Activated CD8-positive, alpha-beta memory T cell treated with anti-CD3 and anti-CD28 coated beads, Interleukin-2, amount 50 U/mL, for 24 hours (primary cell): ENCODE results near the gene CD163L1.
"Not testable (repeated sequence)": the region's sequence is repeated elsewhere in the genome, so short reads cannot be mapped to it uniquely, and the experiment has no call there.

Source experiments
- DNase-seq: peaks from one replicate; pipeline ENCODE4 v3.0.0-alpha.2; 2020; ENCODE audit errors: extremely low read depth

Gene CD163L1

DNA sequence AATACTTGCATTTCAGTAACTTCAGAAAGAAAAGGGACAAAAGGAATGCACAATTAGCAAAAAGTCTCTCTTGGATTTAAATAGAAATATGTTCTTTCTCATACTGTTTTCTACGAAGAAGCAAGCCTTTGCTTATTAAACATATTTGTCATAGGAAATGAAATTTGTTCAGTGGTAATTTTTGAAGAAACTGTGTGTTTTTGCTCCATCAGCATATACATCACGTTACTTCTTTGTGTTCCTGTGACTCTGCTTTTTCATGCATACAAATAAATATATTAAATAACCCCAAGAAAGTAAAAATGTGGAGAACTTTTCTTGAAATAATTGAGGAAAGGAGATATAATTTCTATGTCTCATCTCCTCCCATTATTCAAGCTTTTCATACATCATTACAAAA is 39.7 kb downstream of the CD163L1 start:
- no peak for DNase-seq

DNA sequence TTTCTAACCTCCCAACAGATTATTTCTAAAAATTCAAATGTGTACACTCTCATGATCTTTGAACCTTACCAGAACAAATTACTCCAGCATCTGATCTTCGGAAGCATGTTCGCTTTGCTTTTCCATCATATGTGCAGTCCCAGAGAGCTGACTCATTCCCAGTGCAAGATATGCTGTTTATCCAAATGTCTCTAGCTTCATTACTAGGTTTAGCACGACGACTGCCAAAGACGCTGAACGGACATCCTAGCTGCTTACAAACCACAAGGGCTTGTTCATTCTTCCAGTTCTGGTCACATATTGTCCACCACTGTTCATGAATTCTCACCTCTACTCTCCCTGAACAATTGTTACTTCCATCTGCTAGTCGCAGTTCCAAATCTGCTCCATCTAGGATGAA is 40.5 kb downstream of the CD163L1 start:
- no peak for DNase-seq

DNA sequence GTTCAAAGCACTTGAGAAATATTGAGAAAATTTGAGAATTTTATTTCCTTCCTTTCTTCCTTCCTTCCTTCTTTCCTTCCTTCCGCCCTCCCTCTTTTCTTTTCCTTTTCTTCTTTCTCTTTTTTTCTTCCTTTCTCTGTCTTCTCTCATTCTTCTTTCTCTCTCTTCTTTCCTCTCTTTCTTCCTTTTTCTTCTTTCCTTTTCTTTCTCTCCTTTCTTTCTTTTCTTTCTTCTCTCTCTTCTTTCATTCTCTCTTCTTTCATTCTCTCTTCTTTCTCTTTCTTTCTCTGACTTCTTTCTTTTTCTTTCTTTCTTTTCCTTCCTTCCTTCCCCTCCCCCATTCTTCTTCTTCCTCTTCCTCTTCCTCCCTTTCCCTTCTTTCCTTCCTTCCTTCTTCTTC is 44.9 kb downstream of the CD163L1 start:
- no peak for DNase-seq

DNA sequence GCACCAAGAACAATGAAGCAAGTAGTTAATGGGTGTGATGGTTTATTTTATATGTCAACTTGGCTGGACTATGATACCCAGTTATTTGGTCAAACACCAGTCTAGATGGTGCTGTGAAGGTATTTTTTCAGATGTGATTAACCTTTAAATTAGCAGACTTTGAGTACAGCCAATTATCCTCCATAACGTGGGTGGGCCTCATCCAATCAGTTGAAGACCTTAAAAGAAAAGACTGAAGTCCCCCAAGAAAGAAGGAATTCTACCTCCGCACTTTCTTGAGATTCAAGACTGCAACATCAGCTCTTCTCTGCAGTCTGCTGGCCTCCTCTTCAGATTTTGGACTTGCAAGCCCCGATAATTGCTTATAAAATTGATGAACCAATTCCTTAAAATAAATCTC is 47.5 kb downstream of the CD163L1 start:
- DNase-seq = no peak

DNA sequence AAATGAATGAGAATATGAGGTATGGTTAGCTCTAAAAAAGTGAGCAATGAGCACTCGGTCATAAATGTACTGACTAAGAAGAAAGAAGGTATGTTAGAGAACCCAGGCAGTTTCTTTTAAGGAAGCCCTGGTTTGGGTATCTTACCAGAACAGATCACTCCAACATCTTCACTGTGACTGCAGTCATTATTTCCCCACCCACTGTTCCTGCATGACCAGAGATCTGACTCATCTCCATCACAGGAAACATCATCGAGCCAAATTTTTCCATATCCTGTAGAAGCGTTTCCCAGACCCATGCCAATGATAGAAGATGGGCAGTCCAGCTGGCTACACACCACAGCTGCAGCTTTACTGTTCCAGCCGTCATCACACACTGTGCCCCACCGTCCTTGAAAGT is 48.0 kb downstream of the CD163L1 start:
- DNase-seq = no peak

DNA sequence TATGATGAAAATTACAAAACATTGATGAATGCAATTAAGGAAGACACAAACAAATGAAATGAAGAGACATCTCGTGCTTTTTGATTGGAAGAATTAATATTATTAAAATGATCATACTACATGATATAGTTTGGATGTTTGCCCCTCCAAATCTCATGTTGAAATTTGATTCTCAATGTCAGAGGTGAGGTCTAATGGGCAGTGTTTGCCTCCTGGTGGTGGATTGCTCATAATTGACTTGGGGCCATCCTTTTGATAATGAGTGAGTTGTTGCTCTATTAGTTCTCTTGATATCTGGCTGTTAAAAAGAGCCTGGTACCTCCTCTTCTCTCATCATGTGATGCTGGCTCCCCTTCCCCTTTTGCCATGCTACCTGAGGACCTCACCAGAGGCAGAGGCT is 56.7 kb downstream of the CD163L1 start:
- DNase-seq = no peak

DNA sequence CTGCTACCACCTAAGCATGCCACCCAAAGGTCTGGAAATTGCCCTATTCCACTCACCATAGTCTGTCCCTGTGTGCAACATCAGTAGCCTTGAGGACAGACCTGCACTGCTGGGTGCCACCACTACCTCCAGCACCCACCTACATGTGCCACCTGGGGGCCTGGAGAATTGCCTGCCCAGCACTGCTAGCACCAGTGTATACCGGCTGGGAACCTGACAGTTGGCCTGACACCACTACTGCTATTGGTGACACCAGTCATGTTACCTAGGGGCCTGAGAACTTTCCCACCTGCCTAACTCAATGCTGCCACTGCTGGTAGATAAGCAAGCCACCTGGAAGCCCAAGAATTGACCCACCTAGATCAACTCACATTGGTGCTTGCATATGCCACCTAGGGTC is 60.8 kb downstream of the CD163L1 start:
- no peak for DNase-seq

DNA sequence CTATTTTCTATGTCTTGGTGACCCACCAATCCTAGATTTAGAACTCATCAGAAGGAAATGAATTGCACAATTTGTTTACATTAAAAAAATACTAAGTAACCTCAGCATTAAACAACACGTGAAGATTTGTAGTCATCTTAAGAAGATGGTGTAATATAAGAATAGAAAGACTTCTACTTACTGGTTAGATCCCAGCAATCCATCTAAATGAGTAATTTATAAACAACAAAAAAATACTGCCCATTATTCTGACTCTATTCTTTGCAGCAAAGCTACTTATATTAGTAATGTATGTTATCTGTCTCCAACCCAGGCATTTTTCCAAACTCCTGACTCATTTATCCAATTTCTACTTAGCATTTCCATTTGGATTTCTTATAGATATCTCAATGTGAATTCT is 67.8 kb downstream of the CD163L1 start:
- DNase-seq = no peak

DNA sequence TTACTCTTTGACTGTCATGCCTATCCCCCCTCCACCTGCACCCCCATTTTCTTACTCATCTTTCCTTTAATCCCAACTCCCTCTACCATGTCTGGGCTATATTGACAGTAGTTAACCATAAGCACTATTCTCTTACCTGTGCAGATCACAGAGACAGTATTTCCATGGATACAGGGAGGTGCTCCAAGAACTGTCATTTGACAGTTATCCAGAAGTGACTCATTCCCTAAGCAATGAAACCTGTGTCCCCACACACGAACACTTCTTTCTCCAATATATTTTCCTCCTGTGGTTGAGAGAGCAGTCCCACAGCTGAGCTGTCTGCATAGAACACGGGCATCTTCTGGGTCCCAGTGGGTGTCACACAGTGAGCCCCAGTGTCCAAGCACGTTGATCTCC is 68.8 kb downstream of the CD163L1 start:
- DNase-seq = no peak

DNA sequence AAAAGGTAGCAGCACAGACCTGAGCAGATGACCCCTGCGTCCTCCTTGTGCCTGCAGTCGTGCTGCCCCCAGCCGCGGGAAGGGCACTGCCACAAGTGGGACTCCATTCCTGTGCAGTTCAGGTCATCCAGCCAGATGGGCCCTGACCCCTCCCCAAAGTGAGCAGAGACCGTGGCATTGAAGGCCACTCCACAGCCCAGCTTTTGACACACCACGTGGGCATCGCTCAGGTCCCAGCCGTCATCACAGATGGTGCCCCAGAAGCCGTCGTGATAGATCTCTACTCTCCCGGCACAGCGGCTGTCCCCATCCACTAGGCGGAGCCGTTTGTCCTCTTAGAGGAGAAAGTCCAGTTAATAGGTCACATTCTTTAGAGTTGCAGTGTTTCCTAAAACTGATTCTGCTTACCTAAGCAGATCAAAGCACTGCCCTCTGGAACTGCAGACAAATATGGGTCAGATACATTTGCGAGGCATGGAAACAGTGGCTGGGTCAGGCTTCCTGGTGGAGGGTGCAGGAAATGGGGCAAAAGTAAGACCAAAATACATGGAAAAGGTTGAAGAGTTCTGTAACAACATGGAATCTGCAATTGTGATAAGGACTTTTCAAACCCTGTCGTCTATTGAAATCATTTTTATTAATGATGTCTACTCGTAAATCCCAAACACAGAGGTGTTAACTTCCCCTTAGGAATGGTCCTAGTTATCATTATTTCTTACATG is 69.4 kb downstream of the CD163L1 start:
- no peak for DNase-seq

DNA sequence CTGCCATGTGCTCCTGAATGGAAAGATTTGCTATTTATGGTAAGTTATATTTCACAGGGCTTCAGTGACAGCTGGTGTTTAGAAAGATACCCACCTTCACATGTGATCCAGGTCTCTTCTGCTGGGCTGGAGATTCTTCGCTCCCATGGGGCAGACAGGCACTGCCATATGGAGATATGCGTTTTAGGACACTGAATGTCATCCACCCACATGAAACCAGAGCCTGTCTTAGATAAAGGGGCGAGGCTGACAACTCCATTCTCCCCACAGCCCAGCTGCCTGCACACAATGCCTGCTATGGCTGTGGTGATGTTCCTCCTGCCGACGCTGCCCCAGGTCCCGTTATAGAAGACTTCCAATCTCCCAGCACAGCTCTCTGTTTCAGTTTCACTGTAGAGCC is 70.7 kb downstream of the CD163L1 start:
- no peak for DNase-seq

DNA sequence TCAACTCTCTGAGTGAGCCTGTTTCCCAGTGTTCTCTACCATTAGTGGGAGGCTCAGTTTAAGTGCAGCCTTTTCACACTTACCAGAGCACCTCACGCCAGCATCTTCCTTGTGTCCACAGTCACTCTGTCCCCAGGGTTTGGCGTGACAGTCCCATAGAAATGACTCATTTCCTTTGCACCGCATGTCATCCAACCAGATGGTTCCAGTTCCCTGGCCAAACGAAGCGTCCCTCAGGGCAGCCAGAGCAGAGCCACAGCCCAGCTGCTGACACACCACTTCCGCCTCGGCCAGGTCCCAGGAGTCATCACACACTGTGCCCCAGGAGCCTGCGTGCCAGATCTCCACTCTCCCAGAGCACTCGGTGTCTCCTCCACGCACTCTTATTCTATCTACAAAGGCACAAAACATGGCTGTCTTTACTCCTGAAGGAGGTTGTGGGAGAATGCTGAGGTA is 74.7 kb downstream of the CD163L1 start:
- no peak for DNase-seq

DNA sequence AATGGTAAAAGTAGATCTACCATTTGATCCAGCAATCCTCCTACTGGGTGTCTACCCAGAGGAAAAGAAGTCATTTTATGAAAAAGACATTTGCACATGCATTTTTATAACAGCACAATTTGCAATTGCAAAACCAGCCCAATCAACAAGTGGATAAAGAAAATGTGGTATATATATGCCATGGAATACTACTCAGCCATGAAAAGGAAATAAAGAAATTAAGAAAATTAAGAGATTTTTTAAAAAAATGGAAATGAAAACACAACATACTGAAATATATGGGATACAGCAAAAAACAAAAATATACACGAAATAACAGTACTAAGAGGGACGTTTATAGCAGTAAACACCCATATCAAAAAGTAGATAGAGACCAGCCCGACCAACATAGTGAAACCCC is 81.2 kb downstream of the CD163L1 start:
- no peak for DNase-seq

DNA sequence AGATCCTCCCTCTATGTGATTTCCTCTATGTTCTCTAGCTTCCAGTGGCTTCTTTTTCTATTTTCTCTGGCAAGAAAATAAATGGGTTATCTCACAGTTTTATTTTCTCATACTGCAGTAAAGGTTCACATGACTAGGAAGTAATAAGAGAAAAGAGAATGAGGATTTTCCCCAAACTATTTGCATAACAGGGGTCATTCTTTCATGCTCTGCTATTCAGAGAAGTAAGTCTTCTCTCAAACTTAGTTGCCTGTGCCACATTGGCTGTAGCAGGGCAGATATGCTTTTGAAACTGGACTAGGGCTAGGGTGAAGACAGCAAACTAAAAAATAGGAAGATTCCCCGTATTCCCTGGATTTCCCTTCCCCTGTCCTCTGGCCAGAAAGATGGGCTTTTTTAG is 82.7 kb downstream of the CD163L1 start:
- no peak for DNase-seq

DNA sequence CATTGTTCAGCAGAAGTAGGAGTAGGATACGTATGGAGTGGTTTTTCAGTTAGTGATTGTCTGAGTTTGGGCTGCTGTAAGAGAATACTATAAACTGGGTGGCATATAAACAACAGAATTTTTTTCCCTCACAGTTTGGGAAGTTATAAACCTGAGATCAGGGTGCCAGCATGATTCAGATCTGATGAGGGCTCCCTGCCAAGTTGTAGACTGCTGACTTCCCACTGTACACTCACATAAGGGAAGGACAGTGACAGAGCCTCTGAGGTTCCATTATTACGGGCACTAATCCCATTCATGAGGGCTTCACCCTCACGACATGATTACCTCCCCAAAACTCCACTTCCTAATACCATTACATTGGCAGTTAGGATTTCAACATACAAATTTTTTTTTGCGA is 89.4 kb downstream of the CD163L1 start:
- no peak for DNase-seq

DNA sequence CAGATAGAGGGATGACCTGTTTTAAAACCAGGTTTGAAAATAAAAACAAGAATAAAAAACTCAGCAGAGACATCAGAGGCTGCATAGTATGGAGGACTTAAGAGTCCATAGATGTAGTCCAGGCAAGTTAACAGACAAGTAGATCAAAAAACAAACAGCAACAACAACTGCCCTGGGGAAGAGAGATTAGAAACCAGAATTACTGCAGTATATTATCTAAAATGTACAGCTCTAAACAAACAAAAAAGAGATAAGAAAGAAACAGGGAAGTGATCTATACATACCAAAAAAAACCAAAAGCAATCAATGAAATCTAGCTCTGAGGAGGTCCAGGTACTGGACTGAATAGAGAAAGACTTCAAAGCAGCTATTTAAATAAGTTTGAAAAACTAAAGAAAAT is 91.3 kb downstream of the CD163L1 start:
- DNase-seq = no peak

DNA sequence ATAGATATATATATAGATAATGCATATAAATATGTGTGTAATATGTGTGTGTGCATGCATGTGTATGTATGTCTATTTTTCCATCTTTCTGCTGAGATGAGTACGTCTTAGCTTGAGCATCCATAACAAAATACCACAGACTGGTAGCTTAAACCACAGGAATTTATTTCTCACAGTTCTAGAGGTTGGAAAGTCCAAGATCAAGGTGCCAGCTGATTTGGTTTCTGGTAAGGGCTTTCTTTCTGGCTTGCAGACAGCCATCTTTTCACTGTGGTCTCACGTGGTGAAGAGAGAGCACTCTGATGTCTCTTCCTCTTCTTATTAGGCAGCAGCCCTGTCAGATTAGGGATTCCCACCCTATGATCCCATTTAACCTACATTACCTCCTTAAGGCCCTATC is 92.8 kb downstream of the CD163L1 start:
- no peak for DNase-seq

DNA sequence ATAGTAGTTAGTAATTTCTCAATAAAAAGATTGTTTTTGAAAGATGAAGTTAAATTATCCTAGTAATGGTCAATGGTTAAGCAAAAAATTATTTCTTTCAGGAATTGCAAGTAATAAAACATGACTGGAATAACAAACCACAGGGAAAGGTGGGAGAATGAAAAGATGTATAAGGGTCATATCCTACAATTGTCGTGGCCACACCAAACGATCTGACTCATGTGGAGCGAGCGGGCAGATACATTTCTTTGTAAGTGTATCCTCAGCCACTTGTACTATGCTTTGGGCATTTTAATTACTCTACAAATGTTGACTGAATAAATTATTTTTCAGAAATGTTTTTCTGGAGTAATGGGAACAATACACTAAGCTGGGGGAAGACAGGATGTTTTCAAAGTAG is 94.5 kb downstream of the CD163L1 start:
- DNase-seq = no peak

DNA sequence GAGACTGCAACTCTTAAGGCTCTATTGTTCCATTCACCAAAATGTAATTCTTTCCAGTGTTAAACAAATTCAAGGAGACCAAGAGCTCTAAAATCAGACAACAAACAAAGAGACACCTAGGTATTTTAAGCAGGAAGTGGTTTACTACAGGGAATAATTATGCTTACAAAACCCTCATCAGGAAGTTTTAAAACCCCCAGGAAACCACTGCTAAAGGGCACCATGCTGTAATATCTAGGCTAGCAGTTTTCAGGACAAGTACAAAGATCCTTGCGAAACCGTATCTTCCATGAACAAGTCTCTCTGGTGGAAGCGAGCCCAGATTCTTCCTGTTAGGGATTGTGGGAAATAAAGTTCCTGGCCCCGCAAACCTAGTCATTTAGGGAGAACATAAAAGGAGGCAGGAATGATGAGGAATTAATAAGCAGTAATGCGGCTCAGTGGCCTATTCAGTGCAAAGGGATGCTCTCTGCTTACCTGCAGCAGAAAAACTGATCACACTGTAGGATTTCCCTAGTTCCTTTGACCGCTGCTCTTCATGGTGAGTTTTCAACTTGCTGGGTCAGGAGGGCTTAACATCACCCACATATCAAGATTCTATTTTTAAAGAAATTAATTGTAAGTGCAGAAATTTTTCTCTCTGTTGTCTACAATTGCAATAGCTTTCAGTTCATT is 97.3 kb downstream of the CD163L1 start:
- no peak for DNase-seq

DNA sequence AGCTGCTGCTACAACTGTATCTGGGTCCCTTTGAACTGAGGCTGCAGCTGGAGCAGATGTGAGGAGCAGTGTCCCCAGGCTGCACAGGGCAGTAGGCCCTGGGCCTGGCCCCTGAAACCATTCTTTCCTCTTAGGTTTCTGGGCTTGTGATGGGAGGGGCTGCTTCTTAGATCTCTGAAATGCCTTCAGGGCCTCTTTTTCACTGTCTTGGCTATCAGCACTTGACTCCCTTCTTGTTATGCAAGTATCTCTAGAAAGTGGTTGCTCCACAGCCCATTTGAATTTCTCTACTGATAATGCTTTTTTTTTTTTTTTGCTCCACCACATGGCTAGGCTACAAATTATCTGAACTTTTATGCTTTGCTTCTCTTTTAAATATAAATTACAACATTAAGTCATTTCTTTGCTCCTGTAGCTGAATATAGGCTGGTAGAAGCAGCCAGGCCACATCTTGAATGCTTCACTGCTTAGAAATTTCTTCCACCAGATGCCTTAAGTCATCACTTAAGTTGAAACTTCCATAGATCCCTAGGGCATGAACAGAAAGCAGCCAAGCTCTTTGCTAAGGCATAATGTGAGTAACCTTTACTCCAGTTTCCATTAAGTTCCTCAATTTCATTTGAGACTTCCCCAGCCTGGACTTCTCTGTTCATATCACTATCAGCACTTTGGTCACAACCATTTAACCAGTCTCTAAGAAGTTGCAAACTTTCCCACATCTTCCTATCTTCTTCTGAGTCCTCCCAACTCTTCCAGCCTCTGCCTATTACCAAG is 98.9 kb downstream of the CD163L1 start:
- no peak for DNase-seq

DNA sequence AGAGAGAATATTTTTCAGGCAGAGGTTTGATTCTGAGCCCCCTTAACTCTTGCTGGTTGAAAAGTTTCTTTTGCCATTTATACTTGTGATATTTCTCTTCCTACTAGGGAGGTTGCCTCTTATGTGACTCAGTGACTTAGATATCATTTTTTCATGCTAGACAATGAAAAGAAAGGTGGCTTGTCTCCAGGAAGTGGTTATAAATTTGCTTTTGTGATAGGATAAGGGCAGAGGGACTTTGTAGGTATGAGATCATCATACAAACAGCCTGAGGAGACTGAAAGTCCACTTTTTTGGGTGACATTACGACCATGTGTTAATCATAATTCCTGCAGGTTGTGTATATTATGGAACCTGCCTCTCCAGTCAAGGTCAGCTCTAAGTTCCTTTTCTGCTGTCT is 104.3 kb downstream of the CD163L1 start:
- DNase-seq = no peak

DNA sequence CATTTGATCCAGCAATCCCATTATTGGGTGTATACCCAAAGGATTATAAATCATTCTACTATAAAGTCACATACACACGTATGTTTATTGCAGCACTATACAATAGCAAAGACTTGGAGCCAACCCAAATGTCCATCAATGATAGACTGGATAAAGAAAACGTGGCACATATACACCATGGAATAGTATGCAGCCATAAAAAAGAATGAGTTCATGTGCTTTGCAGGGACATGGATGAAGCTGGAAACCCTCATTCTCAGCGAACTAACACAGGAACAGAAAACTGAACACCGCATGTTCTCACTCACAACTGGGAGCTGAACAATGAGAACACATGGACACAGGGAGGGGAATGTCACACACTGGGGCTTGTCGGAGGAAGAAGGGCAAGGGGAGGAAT is 106.2 kb downstream of the CD163L1 start:
- not testable (repeated sequence) for DNase-seq

DNA sequence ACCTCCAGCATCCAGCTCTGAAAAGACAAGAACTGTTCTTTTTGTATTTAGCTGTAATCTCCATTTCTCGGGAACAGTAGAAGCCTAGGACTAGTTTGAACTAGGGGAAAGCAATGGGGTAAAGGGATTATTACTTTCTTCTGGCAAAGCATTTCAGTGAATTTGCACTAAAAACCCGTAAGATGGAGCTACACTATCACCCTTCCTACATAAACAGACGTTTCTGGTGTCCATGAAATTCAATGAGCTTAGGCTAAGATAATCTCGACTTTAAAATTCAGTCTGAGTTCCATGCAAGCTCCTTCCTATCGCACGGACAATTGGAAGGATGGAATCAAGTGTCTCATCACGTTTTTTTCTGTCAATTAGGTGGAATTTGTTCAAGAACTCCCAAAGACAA is 116.0 kb downstream of the CD163L1 start:
- DNase-seq = no peak
